HEK293 (cell line): ENCODE data around the gene PLEKHA1.

Experiments
- CTCF ChIP-seq: fragments of 450-650 bp; formaldehyde crosslinking; IDR thresholded peaks from 2 replicates; pipeline ENCODE4 v1.5.1; 2016; ENCODE audit warnings: missing biosample characterization, missing genetic modification characterization
- GLI2 ChIP-seq: fragments of 450-650 bp; formaldehyde crosslinking; IDR thresholded peaks from 2 replicates; pipeline ENCODE4; 2017; ENCODE audit warnings: missing biosample characterization, missing genetic modification characterization, low read depth, borderline replicate concordance
- GLIS1 ChIP-seq: fragments of 450-650 bp; formaldehyde crosslinking; IDR thresholded peaks from 2 replicates; pipeline ENCODE4 v1.5.1; 2016; ENCODE audit warnings: missing biosample characterization, missing genetic modification characterization
- SETDB1 ChIP-seq: IDR thresholded peaks from one replicate; pipeline ENCODE4 v1.6.1; 2017; ENCODE audit warnings: mild to moderate bottlenecking, low read length, moderate library complexity, mixed read lengths; ENCODE audit not compliant: insufficient read length
- YY1 ChIP-seq: fragments of 450-650 bp; formaldehyde crosslinking; IDR thresholded peaks from 2 replicates; pipeline ENCODE4 v1.5.1; 2018; ENCODE audit warnings: missing biosample characterization, missing genetic modification characterization
- ZNF266 ChIP-seq: fragments of 450-650 bp; formaldehyde crosslinking; IDR thresholded peaks from 2 replicates; pipeline ENCODE4 v1.5.1; 2016; ENCODE audit warnings: missing biosample characterization, missing genetic modification characterization, low read depth
- ZNF530 ChIP-seq: fragments of 450-650 bp; formaldehyde crosslinking; IDR thresholded peaks from 2 replicates; pipeline ENCODE4 v1.5.1; 2016; ENCODE audit warnings: low read depth, missing biosample characterization, missing genetic modification characterization
- ZNF670 ChIP-seq: fragments of 450-650 bp; formaldehyde crosslinking; IDR thresholded peaks from 2 replicates; pipeline ENCODE4 v1.5.1; 2016; ENCODE audit warnings: missing biosample characterization, missing genetic modification characterization, low read depth
- ZNF776 ChIP-seq: fragments of 450-650 bp; formaldehyde crosslinking; IDR thresholded peaks from 2 replicates; pipeline ENCODE4 v1.5.0; 2017; ENCODE audit warnings: missing biosample characterization, missing genetic modification characterization, borderline replicate concordance
- TF ChIP-seq, protein P1 (sequence below): fragments of 450-650 bp; formaldehyde crosslinking; IDR thresholded peaks from 2 replicates; pipeline ENCODE4 v1.5.1; 2016; ENCODE audit warnings: missing biosample characterization, missing genetic modification characterization

DNA sequence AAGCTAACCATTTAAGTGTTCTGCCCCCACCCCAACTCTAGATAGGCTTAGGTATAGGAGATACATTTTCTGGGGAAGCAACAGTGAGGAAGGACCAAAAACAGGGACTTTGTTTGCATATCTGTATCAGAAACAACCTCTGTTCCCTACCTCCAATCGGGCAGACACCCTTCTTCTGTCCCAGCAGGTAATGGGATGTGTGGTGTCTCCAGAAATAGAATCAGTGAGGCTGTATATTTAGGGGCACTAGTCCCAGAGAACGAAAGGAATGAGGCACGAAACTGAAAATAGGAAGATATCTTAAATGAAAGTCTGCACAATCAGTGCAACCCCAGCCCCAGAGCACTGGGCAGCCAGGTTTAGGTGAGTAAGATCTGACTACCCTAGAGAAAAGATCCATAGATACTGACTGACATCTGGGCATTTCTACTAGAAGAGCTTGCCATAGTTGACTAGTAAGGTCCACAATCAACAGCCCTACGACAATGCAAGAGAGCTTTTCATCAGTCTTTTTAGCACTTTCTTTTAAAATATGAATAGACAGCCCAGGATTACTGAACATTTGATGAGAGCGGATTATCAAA, 28.1 kb downstream of the PLEKHA1 start:
- no peak for TF ChIP-seq YY1 (tag by site-specific recombination)
- no peak for TF ChIP-seq ZNF266 (tag by site-specific recombination)
- TF ChIP-seq, protein P1, sequence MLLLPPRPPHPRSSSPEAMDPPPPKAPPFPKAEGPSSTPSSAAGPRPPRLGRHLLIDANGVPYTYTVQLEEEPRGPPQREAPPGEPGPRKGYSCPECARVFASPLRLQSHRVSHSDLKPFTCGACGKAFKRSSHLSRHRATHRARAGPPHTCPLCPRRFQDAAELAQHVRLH (tag by site-specific recombination): no peak
- no peak for TF ChIP-seq SETDB1
- TF ChIP-seq ZNF530 (tag by site-specific recombination): no peak
- TF ChIP-seq GLI2: no peak
- no peak for TF ChIP-seq CTCF (tag by site-specific recombination)
- TF ChIP-seq ZNF776 (tag by site-specific recombination): no peak
- no peak for TF ChIP-seq ZNF670
- no peak for TF ChIP-seq GLIS1 (tag by site-specific recombination)
